ENCODE data around the gene BRD7.

BRD7 gene

DNA sequence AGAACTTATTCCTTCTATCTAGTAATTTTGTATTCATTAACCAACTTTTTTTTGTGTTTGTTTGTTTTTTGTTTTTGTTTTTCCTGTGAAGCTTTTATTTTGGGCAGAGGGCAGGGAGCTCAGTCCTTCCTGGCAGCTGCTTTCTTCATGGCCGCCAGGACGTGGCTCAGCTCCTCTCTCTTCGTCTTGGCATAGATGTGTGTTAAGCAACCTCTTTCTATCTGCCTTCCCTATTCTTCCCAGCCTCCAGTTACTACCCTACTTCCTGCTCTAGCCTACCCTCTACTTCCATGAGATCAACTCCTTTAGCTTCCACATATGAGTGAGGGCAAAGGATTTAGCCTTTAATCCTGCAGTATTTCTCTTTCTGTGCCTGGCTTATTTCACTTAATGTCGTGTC is 8.2 kb upstream of the BRD7 start:
- TF ChIP-seq, protein P1, sequence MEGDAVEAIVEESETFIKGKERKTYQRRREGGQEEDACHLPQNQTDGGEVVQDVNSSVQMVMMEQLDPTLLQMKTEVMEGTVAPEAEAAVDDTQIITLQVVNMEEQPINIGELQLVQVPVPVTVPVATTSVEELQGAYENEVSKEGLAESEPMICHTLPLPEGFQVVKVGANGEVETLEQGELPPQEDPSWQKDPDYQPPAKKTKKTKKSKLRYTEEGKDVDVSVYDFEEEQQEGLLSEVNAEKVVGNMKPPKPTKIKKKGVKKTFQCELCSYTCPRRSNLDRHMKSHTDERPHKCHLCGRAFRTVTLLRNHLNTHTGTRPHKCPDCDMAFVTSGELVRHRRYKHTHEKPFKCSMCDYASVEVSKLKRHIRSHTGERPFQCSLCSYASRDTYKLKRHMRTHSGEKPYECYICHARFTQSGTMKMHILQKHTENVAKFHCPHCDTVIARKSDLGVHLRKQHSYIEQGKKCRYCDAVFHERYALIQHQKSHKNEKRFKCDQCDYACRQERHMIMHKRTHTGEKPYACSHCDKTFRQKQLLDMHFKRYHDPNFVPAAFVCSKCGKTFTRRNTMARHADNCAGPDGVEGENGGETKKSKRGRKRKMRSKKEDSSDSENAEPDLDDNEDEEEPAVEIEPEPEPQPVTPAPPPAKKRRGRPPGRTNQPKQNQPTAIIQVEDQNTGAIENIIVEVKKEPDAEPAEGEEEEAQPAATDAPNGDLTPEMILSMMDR (IDR thresholded peaks at IDR 0.05; ENCODE audit: borderline replicate concordance, insufficient read depth, low read depth, low read length), result no peak
- no peak overlapping the region for H3K4me3 ChIP-seq (ENCODE audit: low read depth, low read length)

DNA sequence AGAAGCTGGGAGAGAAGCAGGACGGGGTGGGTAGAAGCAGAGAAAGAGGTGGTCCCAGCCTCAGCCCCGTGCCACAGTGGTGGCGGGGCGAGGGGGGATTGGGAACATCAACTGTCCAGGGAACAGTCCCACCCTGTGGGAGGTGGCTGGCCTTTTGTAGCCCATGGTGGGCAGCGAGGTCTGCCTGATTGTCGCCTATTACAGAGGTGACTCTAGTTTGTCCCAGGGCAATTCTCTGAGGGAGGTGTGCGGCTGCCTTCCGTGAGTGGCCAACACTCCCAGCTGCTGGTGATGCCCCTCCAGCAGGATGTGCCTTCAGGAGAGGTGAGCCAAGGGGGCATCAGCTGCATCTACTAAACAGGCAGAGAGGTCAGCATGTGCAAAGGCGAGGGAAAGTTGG is 5.0 kb upstream of the BRD7 start:
- TF ChIP-seq, protein P1 (IDR thresholded peaks at IDR 0.05; ENCODE audit: borderline replicate concordance, insufficient read depth, low read depth, low read length), result no peak
- H3K4me3 ChIP-seq (ENCODE audit: low read depth, low read length), result no peak overlapping the region

DNA sequence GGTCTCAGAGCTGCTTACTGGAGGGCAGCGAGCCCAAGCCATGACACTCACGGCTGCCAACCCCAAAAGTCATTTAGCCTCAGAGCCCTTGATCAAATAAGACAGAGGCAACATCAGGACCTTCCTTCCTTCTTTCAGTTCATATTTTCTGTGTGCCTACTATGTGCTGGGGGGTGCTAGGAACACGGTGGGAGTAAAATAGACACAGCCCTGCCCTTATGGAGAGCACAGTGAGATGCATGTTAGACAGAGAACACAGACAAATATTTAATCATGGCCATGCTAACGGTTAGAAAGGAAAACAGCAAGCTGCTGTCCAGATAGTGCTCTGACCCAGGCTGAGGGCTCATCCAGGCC is 4.5 kb upstream of the BRD7 start:
- TF ChIP-seq, protein P1 (IDR thresholded peaks at IDR 0.05; ENCODE audit: borderline replicate concordance, insufficient read depth, low read depth, low read length), result no peak
- H3K4me3 ChIP-seq (ENCODE audit: low read depth, low read length), result no peak overlapping the region

DNA sequence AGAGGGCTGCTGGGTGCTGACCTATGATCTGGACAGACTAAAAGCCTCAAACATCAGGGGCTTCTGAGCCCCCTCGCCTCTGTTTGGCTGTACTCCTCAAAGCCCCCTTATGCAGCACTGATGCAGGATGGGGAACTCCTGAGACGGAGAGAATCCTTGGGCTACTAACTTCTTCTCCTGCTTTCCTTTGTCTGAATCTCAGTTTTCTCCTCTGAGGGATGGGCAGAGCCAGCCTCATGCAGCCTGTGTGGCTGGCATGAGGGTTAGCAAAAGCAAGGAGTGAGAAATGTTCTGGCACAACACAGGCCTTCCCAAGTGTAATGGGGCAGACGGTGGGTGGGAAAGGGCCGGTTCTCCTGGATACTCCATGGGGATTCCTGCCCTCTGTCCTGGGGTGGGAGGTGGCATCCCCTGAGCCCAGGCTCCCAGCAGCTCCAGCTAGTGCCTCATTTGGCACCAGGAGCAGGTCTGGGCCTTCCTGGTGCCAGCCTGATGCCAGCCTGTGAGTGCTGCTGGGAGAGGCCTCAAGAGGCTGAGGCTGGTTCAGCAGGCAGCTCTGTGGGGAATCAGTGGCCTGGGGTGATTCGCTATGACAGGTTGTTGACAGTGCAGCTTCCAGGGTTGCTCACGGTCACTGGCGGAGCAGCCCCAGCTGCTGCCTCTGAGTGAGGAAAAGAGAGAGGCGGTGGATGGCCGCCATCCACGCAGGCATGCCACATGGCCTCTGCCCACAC is 4.0 kb upstream of the BRD7 start:
- H3K4me3 ChIP-seq (ENCODE audit: low read depth, low read length), result no peak overlapping the region
- TF ChIP-seq, protein P1 (IDR thresholded peaks at IDR 0.05; ENCODE audit: borderline replicate concordance, insufficient read depth, low read depth, low read length), result no peak

DNA sequence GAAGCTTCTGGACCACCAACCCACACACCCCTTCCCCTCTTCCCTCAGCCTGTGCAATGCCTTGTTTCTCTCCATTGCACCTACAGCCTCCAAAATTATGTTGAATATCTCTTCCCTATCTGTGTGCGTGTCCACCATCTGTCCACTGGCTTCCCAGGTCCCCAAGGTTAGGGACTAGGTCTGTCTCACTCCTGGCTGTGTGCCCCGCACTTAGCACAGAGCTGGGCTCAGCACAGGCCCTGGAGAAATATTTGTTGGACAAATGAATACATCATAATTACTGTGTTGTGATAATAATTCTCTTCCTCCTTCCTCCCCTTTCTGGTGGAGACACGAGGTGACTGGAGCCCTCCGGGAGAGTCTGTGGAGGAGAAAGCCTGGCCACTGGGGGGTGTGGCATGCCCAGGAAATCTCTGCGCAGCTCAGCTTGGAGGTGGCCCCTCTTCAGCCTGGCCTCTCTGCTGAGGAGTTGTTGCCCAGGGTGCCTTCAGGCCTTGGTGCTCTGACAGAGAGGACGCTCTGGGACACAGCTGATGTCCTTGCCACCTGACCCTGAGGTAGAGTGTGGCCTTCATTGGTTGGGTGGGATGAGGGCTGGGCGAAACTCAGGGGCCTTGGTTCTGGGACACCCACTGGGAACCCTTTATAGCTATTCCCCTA is 3.3 kb upstream of the BRD7 start:
- H3K4me3 ChIP-seq (ENCODE audit: low read depth, low read length), result no peak overlapping the region
- TF ChIP-seq, protein P1 (IDR thresholded peaks at IDR 0.05; ENCODE audit: borderline replicate concordance, insufficient read depth, low read depth, low read length), result 0 out of 2 replicates have a peak, but pooled peaks have one; percentile 12

DNA sequence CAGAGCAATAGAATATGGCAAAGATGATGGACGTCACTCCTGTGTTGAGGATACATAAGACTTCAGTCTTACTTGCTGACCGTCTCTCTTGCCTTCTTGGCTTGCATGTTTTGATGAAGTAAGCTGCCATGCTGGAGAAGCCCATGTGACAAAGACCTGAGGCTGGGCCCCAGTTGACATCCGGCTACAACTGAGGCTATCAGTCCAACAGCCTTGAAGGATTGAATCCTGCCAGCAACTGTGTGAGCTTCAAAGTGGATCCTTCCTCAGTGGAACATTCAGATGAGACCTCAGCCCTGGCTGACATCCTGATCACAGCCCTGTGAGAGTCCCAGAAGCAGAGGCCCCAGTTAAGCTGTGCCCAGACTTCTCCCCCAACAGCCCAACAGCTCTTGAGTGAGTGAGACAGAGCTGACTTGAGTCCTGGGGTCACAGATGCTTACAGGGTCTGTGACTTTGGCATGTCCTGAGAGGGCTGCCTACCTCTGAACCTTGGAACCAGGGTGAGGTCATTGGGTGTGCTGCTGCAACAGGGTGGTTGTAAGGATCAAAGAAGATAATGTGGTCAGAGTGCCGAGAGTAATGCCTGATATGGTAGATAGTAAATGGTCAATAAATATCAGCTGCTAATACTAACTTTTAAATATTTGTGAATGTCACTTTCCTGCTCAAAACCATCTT is 2.4 kb upstream of the BRD7 start:
- no peak overlapping the region for H3K4me3 ChIP-seq (ENCODE audit: low read depth, low read length)
- TF ChIP-seq, protein P1 (IDR thresholded peaks at IDR 0.05; ENCODE audit: borderline replicate concordance, insufficient read depth, low read depth, low read length), result no peak

Measured in GM12875 (cell line).